IPS DF 19.7 (cell line): ENCODE results near the gene TRMT2B.
A peak's percentile ranks its signal among the peaks of the same experiment; 100 is the strongest.
"Not testable (repeated sequence)": the region's sequence is repeated elsewhere in the genome, so short reads cannot be mapped to it uniquely, and the experiment has no call there.

Experiments used
- DNase-seq: peaks from one replicate; pipeline ENCODE4 v3.0.0-alpha.2; 2013; ENCODE audit warnings: low read depth, low spot score

The TRMT2B gene

GRCh38 chrX:101051549-101052302 lies at the start of gene TRMT2B:
Gene TRMT2B (minus strand): TSS chrX:101052111. CDS start chrX:101042289, 9,822 bp downstream.
- peak; percentile 30 for DNase-seq

GRCh38 chrX:101097546-101098453 lies 45.9 kb upstream of the TRMT2B start, which contains the start of gene CENPI:
Gene CENPI (plus strand): TSS chrX:101098204. CDS start chrX:101101071, 2,867 bp downstream.
- DNase-seq, result peak; percentile 60

GRCh38 chrX:101091817-101092216 lies 39.9 kb upstream of the TRMT2B start:
- DNase-seq, result no peak

- no peak for DNase-seq
Observed at GRCh38 chrX:101081231-101081630, 29.3 kb upstream of the TRMT2B start.

- DNase-seq, result no peak
Observed at GRCh38 chrX:101080326-101081124, 28.6 kb upstream of the TRMT2B start.

GRCh38 chrX:101079736-101080270 lies 27.9 kb upstream of the TRMT2B start:
- no peak for DNase-seq

- peak; percentile 12 for DNase-seq
Observed at GRCh38 chrX:101078716-101079598, 27.0 kb upstream of the TRMT2B start, which contains the start of gene TMEM35A. Gene TMEM35A (plus strand): TSS chrX:101078879. CDS start chrX:101079003, 124 bp downstream.

- DNase-seq, result no peak
Observed at GRCh38 chrX:101071582-101071981, 19.7 kb upstream of the TRMT2B start.

GRCh38 chrX:101062176-101062575 lies 10.3 kb upstream of the TRMT2B start:
- DNase-seq, result no peak

GRCh38 chrX:101057093-101057714 lies 5.3 kb upstream of the TRMT2B start:
- DNase-seq, result no peak

- DNase-seq, result not testable (repeated sequence)
Observed at GRCh38 chrX:101056551-101056950, 4.6 kb upstream of the TRMT2B start.

GRCh38 chrX:101051153-101051548 lies 760 bp downstream of the TRMT2B start:
- no peak for DNase-seq

- DNase-seq, result no peak
Observed at GRCh38 chrX:101040197-101040596, 11.7 kb downstream of the TRMT2B start.

- DNase-seq, result no peak
Observed at GRCh38 chrX:101037231-101037630, 14.7 kb downstream of the TRMT2B start.

GRCh38 chrX:101029665-101030064 lies 22.2 kb downstream of the TRMT2B start:
- no peak for DNase-seq

- no peak for DNase-seq
Observed at GRCh38 chrX:101028562-101028961, 23.3 kb downstream of the TRMT2B start.

GRCh38 chrX:101025126-101025525 lies 26.8 kb downstream of the TRMT2B start:
- no peak for DNase-seq

GRCh38 chrX:101022020-101022419 lies 29.9 kb downstream of the TRMT2B start:
- DNase-seq, result no peak

GRCh38 chrX:101012031-101012430 lies 39.9 kb downstream of the TRMT2B start:
- DNase-seq, result not testable (repeated sequence)

- no peak for DNase-seq
Observed at GRCh38 chrX:101009090-101009489, 42.8 kb downstream of the TRMT2B start.
